SU-DHL-6 (cell line): ENCODE data around the gene ZNF804A.

Source experiments
- CTCF ChIP-seq: fragments of 200-600 bp; sonication (generic); IDR thresholded peaks from one replicate; pipeline ENCODE4 v1.5.1; 2017; ENCODE audit warnings: antibody characterized with exemption, mild to moderate bottlenecking, low read length, moderate library complexity; ENCODE audit not compliant: insufficient read depth, poor library complexity, severe bottlenecking
- EZH2phosphoT487 ChIP-seq: fragments of 200-600 bp; sonication (generic), shearing (Covaris generic); conservative IDR thresholded peaks from 2 replicates; pipeline ENCODE4 v1.6.1; 2018; ENCODE audit warnings: mild to moderate bottlenecking, antibody characterized with exemption, low read length, moderate library complexity, mixed read lengths

DNA sequence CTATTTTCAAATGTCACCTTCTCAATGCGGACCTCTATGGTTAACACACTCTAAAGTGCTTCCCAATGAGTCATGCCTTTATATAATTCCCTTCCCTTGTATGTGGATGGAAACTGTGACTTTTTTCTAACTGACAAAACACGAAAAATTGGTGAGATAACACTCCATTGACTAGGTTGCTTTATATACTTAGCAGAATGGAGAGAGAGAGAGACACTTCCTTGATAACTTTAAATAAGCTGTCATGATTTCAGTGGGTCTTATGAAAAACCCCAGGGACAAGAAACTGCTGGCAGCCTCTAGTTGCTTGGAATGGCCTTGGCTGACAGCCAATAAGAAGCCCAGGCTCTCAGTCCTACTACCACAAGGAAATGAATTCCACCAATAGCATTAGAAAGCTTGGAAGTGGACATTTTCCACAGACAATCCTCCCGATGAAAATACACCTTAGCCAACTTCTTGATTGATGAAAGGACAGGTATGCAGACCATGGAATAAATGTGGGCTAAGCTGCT, 322.2 kb downstream of the ZNF804A start:
- TF ChIP-seq CTCF (no peak), EZH2phosphoT487 (no peak)
